Nephron (organoid): ENCODE results near the gene LMTK2.

Experiments
- H3K27ac Mint-ChIP-seq, 3 experiments: 2 replicates each; pipeline ENCODE4 v1.8.0; 2020; ENCODE audit warnings: mixed read lengths in 3 of 3, mild to moderate bottlenecking in 2 of 3, moderate library complexity in 1 of 3
- H3K27me3 Mint-ChIP-seq: 2 replicates; pipeline ENCODE4 v1.8.0; 2021; ENCODE audit warnings: low read depth, mild to moderate bottlenecking, moderate library complexity, mixed read lengths
- H3K36me3 Mint-ChIP-seq: 2 replicates; pipeline ENCODE4 v1.8.0; 2020; ENCODE audit warnings: low read depth, mixed read lengths
- H3K4me1 Mint-ChIP-seq: 2 replicates; pipeline ENCODE4 v1.8.0; 2020; ENCODE audit warnings: mixed read lengths
- H3K4me3 Mint-ChIP-seq, 3 experiments: 2 replicates each; pipeline ENCODE4 v1.8.0; 2020; ENCODE audit warnings: mild to moderate bottlenecking in 3 of 3, mixed read lengths in 3 of 3, moderate library complexity in 2 of 3
- H3K9me3 Mint-ChIP-seq: 2 replicates; pipeline ENCODE4 v1.8.0; 2020; ENCODE audit warnings: mixed read lengths
- CTCF ChIP-seq, 3 experiments: fragments of 200-600 bp; sonication (generic); IDR thresholded peaks; one replicate each; pipeline ENCODE4 v1.5.0; 2021; ENCODE audit warnings: antibody characterized with exemption in 3 of 3; ENCODE audit not compliant: unreplicated experiment in 3 of 3

The LMTK2 gene

GRCh38 chr7:98148607-98149006, 41.9 kb downstream of the LMTK2 start:
- H3K4me3 Mint-ChIP-seq: no peak overlapping the region
- H3K36me3 Mint-ChIP-seq: peaks cover 75% of the 10 kb centered on the region
- no peaks in the 10 kb centered on the region for H3K4me1 Mint-ChIP-seq
- no peaks in the 10 kb centered on the region for H3K27me3 Mint-ChIP-seq
- TF ChIP-seq CTCF (IDR thresholded peaks at IDR 0.05; ENCODE audit: unreplicated experiment in 3 of 3): no peak
- H3K9me3 Mint-ChIP-seq: peaks cover 13% of the 10 kb centered on the region
- no peak overlapping the region for H3K27ac Mint-ChIP-seq

- H3K27me3 Mint-ChIP-seq: no peaks in the 10 kb centered on the region
- H3K9me3 Mint-ChIP-seq: peaks cover 12% of the 10 kb centered on the region
- no peaks in the 10 kb centered on the region for H3K4me1 Mint-ChIP-seq
- no peak overlapping the region for H3K27ac Mint-ChIP-seq
- TF ChIP-seq CTCF (IDR thresholded peaks at IDR 0.05; ENCODE audit: unreplicated experiment in 3 of 3): no peak
- no peak overlapping the region for H3K4me3 Mint-ChIP-seq
- peaks cover 76% of the 10 kb centered on the region for H3K36me3 Mint-ChIP-seq
Observed at GRCh38 chr7:98149116-98149692, 42.5 kb downstream of the LMTK2 start.

GRCh38 chr7:98151884-98152283, 45.2 kb downstream of the LMTK2 start:
- Mint-ChIP-seq H3K27me3 (no peaks in the 10 kb centered on the region), H3K4me1 (no peaks in the 10 kb centered on the region), H3K27ac (no peak overlapping the region), H3K4me3 (no peak overlapping the region), H3K9me3 (peaks cover 5% of the 10 kb centered on the region), H3K36me3 (peaks cover 80% of the 10 kb centered on the region)
- TF ChIP-seq CTCF (IDR thresholded peaks at IDR 0.05; ENCODE audit: unreplicated experiment in 3 of 3): no peak

GRCh38 chr7:98156700-98157099, 50.0 kb downstream of the LMTK2 start:
- Mint-ChIP-seq H3K4me1 (no peaks in the 10 kb centered on the region), H3K9me3 (no peaks in the 10 kb centered on the region), H3K4me3 (no peak overlapping the region), H3K27ac (no peak overlapping the region), H3K27me3 (no peaks in the 10 kb centered on the region), H3K36me3 (peaks cover 71% of the 10 kb centered on the region)
- no peak for TF ChIP-seq CTCF (IDR thresholded peaks at IDR 0.05; ENCODE audit: unreplicated experiment in 3 of 3)

GRCh38 chr7:98157761-98158160, 51.1 kb downstream of the LMTK2 start:
- Mint-ChIP-seq H3K9me3 (no peaks in the 10 kb centered on the region), H3K36me3 (peaks cover 61% of the 10 kb centered on the region), H3K4me3 (no peak overlapping the region), H3K27ac (no peak overlapping the region), H3K27me3 (no peaks in the 10 kb centered on the region), H3K4me1 (no peaks in the 10 kb centered on the region)
- no peak for TF ChIP-seq CTCF (IDR thresholded peaks at IDR 0.05; ENCODE audit: unreplicated experiment in 3 of 3)

- TF ChIP-seq CTCF (IDR thresholded peaks at IDR 0.05; ENCODE audit: unreplicated experiment in 3 of 3): no peak
Observed at GRCh38 chr7:98162758-98163157, 56.1 kb downstream of the LMTK2 start.

More at GRCh38 chr7:98162758-98163157, 56.1 kb downstream of the LMTK2 start:
- Mint-ChIP-seq H3K9me3 (no peaks in the 10 kb centered on the region), H3K4me1 (no peaks in the 10 kb centered on the region), H3K27me3 (no peaks in the 10 kb centered on the region), H3K27ac (no peak overlapping the region), H3K4me3 (no peak overlapping the region), H3K36me3 (peaks cover 16% of the 10 kb centered on the region)
